ENCODE data around the gene HOXC13.
A peak's percentile ranks its signal among the peaks of the same experiment; 100 is the strongest.

Gene HOXC13

DNA sequence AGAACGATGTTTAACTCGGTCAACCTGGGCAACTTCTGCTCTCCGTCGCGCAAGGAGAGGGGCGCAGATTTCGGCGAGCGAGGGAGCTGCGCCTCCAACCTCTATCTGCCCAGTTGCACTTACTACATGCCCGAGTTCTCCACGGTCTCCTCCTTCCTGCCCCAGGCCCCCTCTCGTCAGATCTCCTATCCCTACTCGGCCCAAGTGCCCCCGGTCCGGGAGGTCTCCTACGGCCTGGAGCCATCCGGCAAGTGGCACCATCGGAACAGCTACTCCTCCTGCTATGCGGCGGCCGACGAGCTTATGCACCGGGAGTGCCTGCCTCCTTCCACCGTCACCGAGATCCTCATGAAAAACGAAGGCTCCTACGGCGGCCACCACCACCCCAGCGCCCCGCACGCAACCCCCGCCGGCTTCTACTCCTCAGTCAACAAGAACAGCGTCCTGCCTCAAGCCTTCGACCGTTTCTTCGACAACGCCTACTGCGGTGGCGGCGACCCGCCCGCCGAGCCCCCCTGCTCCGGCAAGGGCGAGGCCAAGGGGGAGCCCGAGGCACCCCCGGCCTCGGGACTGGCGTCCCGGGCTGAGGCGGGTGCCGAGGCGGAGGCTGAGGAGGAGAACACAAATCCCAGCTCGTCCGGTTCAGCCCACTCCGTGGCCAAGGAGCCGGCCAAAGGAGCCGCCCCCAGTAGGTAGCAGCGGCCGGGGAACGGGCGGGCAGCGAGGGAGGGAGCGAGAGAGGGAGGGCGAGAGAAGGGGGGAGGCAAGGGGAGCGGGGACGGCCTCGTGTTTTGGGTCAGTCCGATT lies 34.8 kb downstream of the HOXC13 start:
- H3K36me3 ChIP-seq (ENCODE audit: control insufficient read depth, insufficient read depth, low read length) = no peaks in the 10 kb centered on the region
- H3K4me1 ChIP-seq (ENCODE audit: control insufficient read depth, insufficient read depth, low read length) = peaks cover 6% of the 10 kb centered on the region; the same call in 1 of the 2 replicates
- H3K27ac ChIP-seq (ENCODE audit: low read depth, low read length) = no peak overlapping the region
- peak overlapping the region; percentile 38 for H3K4me3 ChIP-seq (ENCODE audit: low read depth, low read length)
- H3K9me3 ChIP-seq (ENCODE audit: control insufficient read depth, insufficient read depth, low read depth, low read length) = no peaks in the 10 kb centered on the region
- H3K27me3 ChIP-seq (ENCODE audit: control insufficient read depth, insufficient read depth, low read length) = peaks cover 100% of the 10 kb centered on the region
- peak overlapping the region; percentile 36 for H3K9ac ChIP-seq (ENCODE audit: low read length)

DNA sequence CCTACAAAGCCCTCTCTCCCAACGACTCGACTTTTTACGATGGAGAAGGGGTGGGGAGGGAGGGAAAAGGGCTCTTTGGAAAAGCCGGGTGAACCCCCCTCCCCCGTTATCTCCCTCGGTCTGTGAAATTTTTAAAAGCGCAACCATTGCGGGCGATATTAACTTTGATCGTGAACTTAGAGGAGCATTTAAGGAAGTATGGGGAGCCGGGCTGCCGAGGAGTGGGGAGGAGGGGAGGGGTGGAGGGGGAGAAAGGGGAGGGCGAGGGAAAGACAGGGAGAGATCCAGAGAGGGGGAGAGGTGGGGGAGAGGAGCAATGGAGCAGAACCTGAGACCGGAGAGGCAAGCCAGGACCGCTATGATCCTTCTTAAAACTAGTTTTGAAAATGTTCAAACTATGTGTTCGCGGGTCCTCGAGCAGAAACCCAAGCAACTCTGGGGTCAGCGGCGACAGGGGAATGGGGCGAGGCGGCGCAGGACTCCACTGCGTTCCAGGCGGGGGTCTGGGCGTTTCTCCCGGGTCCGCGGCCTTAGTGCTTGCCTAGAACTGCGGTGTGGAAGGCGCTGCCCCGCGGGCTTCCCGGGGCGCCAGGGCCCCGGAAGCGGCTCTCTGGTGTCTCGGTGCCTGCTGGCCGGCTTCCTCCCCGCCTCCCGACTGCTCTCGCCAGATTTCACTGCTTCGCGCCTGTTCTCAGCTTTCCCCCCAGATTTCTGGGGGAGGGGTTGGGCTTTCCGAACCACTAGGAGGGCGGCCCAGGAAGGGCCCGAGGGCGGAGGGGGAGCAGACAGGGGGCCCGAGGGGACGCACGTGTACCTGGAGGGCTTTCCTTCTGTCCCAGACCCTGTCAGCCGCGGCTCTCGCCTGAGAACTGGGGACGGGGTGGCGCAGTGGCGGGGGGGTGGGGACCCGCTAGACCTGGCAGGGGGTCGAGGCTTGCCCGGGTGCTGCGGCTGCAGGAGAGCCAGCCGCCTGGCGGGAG lies 35.7 kb downstream of the HOXC13 start, which contains the start of gene HOTAIR:
Gene HOTAIR, minus strand, starts transcription at position 871 of the 980 bp plus-strand sequence.
- Histone ChIP-seq H3K36me3 (ENCODE audit: control insufficient read depth, insufficient read depth, low read length) (no peaks in the 10 kb centered on the region), H3K4me3 (ENCODE audit: low read depth, low read length) (peak within 1 kb of the TSS; percentile 38), H3K27ac (ENCODE audit: low read depth, low read length) (no peak within 1 kb of the TSS), H3K9ac (ENCODE audit: low read length) (peak within 1 kb of the TSS; percentile 4), H3K9me3 (ENCODE audit: control insufficient read depth, insufficient read depth, low read depth, low read length) (no peaks in the 10 kb centered on the region), H3K4me1 (ENCODE audit: control insufficient read depth, insufficient read depth, low read length) (peaks cover 6% of the 10 kb centered on the region; the same call in 1 of the 2 replicates), H3K27me3 (ENCODE audit: control insufficient read depth, insufficient read depth, low read length) (peaks cover 100% of the 10 kb centered on the region)

DNA sequence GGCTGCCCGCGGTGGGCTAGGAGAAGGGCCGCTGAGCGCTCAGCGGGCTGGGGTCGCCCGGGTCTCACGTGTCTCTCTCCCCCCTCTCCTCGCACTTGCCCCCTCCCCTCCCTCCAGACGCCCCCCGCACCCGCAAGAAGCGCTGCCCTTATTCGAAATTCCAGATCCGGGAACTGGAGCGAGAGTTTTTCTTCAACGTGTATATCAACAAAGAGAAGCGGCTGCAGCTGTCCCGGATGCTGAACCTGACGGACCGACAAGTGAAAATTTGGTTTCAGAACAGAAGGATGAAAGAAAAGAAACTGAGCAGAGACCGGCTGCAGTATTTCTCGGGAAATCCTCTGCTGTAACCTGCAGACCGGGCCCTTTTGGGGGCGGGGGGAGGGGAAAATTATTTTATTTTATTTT lies 36.4 kb downstream of the HOXC13 start:
- Histone ChIP-seq H3K27me3 (ENCODE audit: control insufficient read depth, insufficient read depth, low read length) (peaks cover 100% of the 10 kb centered on the region), H3K9ac (ENCODE audit: low read length) (no peak overlapping the region), H3K27ac (ENCODE audit: low read depth, low read length) (no peak overlapping the region), H3K4me1 (ENCODE audit: control insufficient read depth, insufficient read depth, low read length) (peaks cover 6% of the 10 kb centered on the region; the same call in 1 of the 2 replicates), H3K36me3 (ENCODE audit: control insufficient read depth, insufficient read depth, low read length) (no peaks in the 10 kb centered on the region), H3K9me3 (ENCODE audit: control insufficient read depth, insufficient read depth, low read depth, low read length) (no peaks in the 10 kb centered on the region), H3K4me3 (ENCODE audit: low read depth, low read length) (no peak overlapping the region)

DNA sequence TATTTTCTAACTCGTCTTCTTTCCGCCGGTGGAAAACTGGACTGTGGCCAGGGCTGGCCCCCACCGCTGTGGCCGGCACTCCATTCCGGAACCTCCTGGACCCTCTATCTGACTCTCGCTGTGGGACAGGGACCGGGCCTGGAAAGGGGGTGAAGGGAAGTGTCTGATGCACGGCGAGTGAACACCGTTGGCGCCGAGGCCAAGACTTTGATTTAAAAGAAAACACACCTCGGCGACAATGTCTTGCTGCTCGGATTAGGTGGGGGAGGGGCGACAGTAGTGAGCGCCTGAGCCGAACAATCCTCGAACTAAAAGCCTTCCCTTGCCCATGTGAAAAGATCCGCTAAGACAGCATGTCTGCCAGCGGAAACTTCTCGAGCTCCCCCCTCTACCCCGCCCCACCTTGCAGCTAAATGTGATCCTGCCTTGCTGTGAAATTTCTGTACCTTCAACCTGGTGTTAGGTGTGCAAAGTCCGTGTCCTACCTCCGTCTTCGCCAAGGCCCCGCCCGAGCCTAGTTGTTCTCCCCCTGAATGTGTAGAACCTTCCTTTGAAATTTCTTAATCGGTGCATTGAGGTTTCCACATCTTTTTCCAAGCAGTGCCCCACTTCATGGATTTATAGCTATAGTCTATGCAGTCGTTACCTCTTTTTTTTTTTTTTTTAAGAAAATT lies 37.0 kb downstream of the HOXC13 start:
- H3K27ac ChIP-seq (ENCODE audit: low read depth, low read length) = no peak overlapping the region
- H3K4me1 ChIP-seq (ENCODE audit: control insufficient read depth, insufficient read depth, low read length) = peaks cover 6% of the 10 kb centered on the region; the same call in 1 of the 2 replicates
- peak overlapping the region; percentile 29; the same call in 1 of the 2 replicates for H3K4me3 ChIP-seq (ENCODE audit: low read depth, low read length)
- H3K36me3 ChIP-seq (ENCODE audit: control insufficient read depth, insufficient read depth, low read length) = no peaks in the 10 kb centered on the region
- peaks cover 100% of the 10 kb centered on the region for H3K27me3 ChIP-seq (ENCODE audit: control insufficient read depth, insufficient read depth, low read length)
- no peaks in the 10 kb centered on the region for H3K9me3 ChIP-seq (ENCODE audit: control insufficient read depth, insufficient read depth, low read depth, low read length)
- H3K9ac ChIP-seq (ENCODE audit: low read length) = no peak overlapping the region

DNA sequence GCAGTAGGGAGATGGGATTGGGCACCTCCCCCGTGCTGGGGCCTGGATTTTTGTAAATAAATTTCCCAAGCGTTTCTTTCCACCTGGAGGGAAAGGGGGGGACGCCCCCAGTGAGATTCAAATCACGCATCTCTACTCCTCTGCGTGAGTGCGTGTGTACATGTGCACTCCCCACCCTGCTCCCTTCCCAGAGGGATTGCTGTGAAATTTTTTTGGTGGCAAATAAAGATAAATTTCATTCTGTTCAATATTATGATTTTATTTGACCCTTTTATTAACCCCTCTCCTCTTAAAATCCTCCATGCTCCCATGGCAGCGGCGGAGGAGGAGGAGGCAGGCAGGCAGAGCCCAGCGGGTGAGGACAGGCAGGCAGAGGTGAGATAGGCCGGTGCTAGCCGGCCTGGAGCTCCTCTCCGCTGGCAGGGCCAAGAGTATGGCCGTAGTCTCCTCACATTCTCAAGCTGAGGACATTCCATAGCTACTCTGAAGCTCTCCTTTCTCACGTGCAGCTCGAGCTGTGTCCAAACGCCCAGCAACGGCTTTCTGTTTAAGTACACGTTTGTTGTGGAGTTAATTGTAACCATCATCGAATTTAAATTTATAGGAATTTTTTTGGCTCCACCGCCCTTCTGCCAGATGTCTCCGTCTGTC lies 37.7 kb downstream of the HOXC13 start:
- Histone ChIP-seq H3K9ac (ENCODE audit: low read length) (peak overlapping the region; percentile 46), H3K27me3 (ENCODE audit: control insufficient read depth, insufficient read depth, low read length) (peaks cover 100% of the 10 kb centered on the region)

DNA sequence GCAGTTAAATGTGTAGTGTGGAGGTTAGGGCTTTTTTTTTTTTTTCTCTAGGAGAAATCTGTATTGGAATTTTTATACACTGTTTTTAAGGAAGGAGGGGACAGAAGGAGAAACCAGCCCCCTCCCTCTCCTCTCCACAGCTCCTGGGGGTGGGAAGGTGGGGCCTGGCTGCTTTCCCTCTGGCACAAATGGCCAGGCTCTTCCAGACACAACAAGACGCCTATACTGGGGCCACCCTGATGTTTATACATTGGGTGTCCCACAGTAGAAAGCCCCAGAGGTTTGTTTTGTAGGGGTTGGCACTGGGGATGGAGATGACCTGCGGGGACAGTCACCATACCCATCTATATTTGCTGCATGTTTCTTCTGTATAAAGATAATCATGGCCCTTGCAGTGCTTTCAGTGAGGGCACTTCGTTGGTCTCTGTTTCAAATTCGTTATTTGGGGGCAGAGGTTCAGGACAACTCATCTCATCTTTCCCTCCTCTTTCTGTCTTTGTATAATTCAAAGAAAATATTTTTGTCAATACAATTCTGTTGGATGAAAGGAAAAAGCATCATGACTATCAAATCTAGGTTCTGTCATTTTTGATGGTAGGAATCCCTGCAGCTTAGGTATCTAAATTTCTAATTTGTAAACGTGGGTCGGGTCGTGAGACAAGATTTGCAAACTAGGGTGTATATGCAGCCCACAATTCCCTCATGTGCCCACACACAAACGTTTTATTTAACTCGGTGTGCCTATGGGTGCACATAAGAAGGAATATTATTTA lies 38.4 kb downstream of the HOXC13 start:
- no peaks in the 10 kb centered on the region for H3K36me3 ChIP-seq (ENCODE audit: control insufficient read depth, insufficient read depth, low read length)
- peaks cover 6% of the 10 kb centered on the region; the same call in 1 of the 2 replicates for H3K4me1 ChIP-seq (ENCODE audit: control insufficient read depth, insufficient read depth, low read length)
- no peaks in the 10 kb centered on the region for H3K9me3 ChIP-seq (ENCODE audit: control insufficient read depth, insufficient read depth, low read depth, low read length)
- H3K4me3 ChIP-seq (ENCODE audit: low read depth, low read length) = no peak overlapping the region
- H3K9ac ChIP-seq (ENCODE audit: low read length) = peak overlapping the region; percentile 26
- no peak overlapping the region for H3K27ac ChIP-seq (ENCODE audit: low read depth, low read length)
- H3K27me3 ChIP-seq (ENCODE audit: control insufficient read depth, insufficient read depth, low read length) = peaks cover 100% of the 10 kb centered on the region

More for the DNA sequence above, 37.7 kb downstream of the HOXC13 start:
- Histone ChIP-seq H3K9me3 (ENCODE audit: control insufficient read depth, insufficient read depth, low read depth, low read length) (no peaks in the 10 kb centered on the region), H3K4me1 (ENCODE audit: control insufficient read depth, insufficient read depth, low read length) (peaks cover 6% of the 10 kb centered on the region; the same call in 1 of the 2 replicates), H3K4me3 (ENCODE audit: low read depth, low read length) (no peak overlapping the region), H3K36me3 (ENCODE audit: control insufficient read depth, insufficient read depth, low read length) (no peaks in the 10 kb centered on the region), H3K27ac (ENCODE audit: low read depth, low read length) (no peak overlapping the region)

DNA sequence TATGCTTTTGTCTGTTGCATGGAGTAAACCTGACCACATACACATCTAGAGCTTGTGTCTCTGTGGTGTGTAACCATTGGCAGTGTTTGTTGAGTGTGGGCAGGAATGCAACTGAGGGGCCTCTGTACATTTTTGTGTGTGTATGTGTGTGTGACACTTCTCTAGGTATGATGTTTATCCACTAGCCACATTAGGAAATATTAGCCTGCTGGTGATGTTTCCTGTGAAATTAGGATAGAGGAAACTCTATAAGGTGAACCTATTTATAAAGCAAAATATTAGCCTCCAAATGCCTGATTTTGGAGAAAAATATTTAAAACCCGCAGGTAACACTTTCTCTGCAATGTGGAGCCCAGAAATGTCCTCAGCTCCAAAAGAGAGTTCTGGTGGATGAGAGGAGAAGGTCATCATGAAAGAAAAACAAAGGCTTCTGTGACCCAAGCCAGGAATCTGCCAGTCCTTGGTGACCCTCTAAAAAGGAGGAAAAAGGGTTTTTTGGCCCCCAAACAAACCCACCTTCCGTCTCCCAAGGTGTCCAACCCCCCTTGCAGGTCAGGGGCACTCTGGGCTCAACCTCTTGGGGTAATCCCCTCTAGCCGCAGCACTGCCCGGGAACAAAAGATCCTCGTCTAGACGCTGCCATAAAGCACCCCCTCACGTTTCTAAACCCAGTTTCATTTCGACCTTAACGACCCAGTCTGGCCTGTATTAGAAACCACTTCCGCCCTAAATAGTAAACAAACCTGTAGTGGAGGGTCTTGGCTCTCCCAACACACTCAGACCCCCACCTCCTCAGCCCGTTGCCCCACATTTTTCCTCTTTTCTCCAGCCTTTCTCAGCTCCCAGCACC lies 39.2 kb downstream of the HOXC13 start:
- Histone ChIP-seq H3K4me1 (ENCODE audit: control insufficient read depth, insufficient read depth, low read length) (peaks cover 9% of the 10 kb centered on the region; the same call in 1 of the 2 replicates), H3K27ac (ENCODE audit: low read depth, low read length) (no peak overlapping the region), H3K9me3 (ENCODE audit: control insufficient read depth, insufficient read depth, low read depth, low read length) (no peaks in the 10 kb centered on the region), H3K9ac (ENCODE audit: low read length) (peak overlapping the region; percentile 26), H3K36me3 (ENCODE audit: control insufficient read depth, insufficient read depth, low read length) (no peaks in the 10 kb centered on the region), H3K4me3 (ENCODE audit: low read depth, low read length) (no peak overlapping the region), H3K27me3 (ENCODE audit: control insufficient read depth, insufficient read depth, low read length) (peaks cover 100% of the 10 kb centered on the region)

DNA sequence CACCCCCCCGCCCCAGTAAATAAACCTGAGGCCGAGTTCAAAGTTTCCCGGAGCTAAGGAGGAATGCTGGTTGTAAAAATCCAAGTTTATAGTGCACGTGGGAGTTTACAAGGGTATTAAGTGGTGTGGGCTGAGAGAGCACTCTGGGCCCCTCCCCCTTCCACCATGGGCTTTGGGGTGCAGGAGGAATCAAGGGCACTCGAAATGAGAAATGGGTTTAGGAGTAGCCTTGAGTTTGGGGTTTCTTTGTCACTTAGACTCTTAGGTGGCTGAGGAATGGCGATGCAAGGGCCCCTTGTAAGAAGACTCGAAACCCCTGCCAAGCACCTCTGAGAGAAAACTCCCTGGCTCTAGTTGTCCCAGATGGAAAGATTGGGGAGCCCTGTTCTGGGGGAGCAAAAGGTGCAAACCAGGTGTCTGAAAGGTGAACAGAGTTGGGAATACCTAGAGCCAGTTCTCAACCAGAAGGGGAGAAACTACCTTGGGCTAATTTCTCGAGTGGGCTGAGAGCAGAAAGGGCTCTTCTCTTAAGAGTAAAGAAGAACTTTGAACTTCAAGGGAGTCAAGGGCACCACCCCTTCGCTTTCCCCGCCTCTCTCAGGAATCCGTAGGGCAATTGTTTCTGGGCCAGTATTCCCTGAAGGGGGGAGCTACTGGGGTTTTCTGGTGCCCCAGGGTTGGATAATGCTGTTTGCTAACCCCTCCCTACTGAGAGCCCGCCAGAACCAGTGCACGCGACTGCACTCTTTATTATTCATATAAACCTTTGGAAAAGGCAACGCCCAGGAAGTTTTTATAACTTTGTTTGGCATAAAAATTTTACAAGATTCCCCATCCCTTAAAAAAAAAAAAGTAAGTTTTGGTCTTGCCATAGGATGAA lies 40.1 kb downstream of the HOXC13 start:
- Histone ChIP-seq H3K27me3 (ENCODE audit: control insufficient read depth, insufficient read depth, low read length) (peaks cover 100% of the 10 kb centered on the region), H3K9ac (ENCODE audit: low read length) (peak overlapping the region; percentile 24), H3K9me3 (ENCODE audit: control insufficient read depth, insufficient read depth, low read depth, low read length) (no peaks in the 10 kb centered on the region), H3K27ac (ENCODE audit: low read depth, low read length) (no peak overlapping the region), H3K4me1 (ENCODE audit: control insufficient read depth, insufficient read depth, low read length) (peaks cover 9% of the 10 kb centered on the region; the same call in 1 of the 2 replicates), H3K36me3 (ENCODE audit: control insufficient read depth, insufficient read depth, low read length) (no peaks in the 10 kb centered on the region), H3K4me3 (ENCODE audit: low read depth, low read length) (no peak overlapping the region)
